Hematopoietic multipotent progenitor cell (in vitro differentiated cells): ENCODE data around the gene CHID1. TPM values are rescaled to one million over a fixed set of nuclear protein-coding genes. Genes with fewer than 3 reads are reported as not detected.

ENCODE experiments used
- DNase-seq, 3 donors: peaks; one replicate each; pipeline ENCODE4 v3.0.0-alpha.2; 2011 to 2015; ENCODE audit warnings: low read depth in 2 of 3, low spot score in 2 of 3
- total RNA-seq: library from RNA; depleted of rRNA; stranded (reverse); fragments of >200 nt; gene quantifications from one replicate; pipeline ENCODE4 v1.2.3, GENCODE V29; 2012

The CHID1 gene
- total RNA-seq, 1 donor: 36.1 TPM

DNA sequence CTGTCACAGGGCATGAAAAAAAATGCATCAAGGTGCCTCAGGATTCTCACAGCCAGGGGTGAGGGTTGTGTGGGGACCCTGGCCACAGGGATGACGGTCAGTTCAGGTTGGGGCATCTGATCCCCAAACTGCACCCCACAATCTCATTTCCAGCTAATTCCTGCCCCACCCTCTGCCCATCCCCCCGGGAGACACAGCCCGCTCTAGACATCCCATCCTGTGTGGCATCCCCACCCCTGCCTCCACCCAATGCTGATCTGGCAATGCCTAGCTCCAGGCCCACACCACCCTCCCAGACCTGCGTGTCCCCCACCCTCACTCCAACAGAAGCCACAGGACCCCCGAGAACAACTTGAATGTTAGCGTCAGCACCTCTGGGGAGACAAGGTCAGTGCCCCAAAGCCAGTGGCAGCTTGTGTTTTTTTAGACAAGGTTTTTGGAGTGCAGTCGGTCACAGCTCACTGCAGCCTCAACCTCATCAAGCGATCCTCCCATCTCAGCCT lies 42.7 kb downstream of the CHID1 start:
- DNase-seq: no peak

- no peak for DNase-seq
Observed at GRCh38 chr11:866481-866880, 44.1 kb downstream of the CHID1 start.

GRCh38 chr11:865462-866430 lies 44.9 kb downstream of the CHID1 start:
- DNase-seq: no peak

- no peak for DNase-seq
Observed at GRCh38 chr11:864898-865297, 45.7 kb downstream of the CHID1 start.

DNA sequence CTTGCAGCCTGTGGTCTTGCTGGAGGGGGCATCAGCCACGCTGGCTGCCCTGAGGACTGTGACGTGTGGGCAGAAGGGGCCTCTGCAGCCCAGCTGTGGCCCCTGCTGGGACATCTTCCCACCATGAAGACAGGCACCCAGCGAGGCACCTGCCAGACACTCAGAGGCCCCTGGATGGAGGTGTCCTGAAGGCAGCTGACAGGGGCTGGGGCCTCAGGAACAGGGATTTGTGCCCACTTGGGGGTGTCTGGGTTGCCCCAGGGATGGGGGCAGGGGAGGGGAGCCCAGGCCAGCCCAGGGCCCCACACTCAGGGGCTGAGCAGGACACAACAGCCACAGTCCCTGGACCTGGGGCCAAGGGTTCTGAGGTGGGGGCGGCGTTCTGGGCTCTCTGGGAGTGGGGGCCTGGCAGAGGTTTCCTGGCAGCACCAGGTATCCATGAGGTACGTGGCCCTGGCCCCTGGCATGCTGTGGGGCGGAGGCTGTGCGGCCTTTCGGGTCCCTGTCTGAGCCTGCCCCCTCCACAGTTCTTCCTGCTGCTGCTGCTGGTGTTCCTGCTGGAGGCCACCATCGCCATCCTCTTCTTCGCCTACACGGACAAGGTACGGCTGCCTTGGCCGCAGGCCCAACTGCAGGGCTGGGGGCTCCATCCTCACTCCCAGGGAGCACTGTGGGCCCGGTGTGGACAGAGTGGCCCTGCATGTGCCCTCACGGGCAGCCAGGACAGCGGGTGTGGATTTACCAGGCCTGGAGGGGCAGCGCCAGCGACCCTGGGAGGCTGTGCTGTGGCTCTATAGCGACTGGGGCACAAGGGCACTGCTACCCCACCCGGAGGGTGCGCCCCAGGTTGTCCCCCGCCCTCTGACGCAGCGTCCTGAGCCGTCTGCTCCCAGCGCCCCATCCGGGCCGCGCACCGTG lies 46.4 kb downstream of the CHID1 start:
- no peak for DNase-seq

DNA sequence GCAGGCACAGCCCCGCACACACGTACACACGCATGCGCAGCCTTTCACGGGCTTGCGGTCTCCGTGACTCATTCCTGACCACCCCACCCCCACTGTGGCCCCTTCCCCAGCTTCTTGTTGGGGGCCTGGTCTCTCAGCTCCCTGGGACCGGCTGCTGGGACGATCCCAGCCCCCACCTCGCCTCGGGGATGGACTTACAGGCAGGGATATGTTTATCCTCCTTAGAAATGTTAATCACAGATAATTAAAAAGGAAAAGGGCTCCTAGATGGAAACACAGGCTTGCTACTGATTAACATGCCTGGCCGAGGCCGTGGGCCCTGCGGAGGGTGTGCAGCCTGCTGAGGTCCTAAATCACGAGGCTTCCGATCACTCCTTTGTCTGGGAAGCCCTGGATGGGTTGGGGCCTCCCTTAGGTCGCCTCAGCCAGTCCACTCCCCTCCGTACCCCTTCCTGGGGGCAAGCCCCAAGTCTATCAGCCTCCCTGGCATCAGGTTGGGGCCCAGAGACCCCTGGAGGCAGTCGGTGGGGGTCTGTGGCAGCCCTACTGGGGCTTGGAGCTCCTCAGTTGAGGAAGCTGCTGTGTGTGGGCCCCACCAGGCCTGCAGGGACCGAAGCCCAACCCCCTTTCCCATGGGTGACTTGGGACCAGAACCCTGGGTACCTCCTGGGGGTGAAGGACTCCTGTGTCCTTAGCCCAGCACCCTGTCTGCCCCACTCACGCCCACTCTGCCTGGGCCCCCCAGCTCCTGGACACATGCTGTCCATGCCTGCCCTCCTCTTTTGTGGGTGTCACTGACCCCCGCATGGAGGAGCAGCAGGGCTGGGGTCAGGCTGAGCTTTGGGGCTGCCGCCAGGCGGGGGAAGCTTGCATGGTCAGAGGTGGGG lies 47.3 kb downstream of the CHID1 start:
- DNase-seq: no peak

DNA sequence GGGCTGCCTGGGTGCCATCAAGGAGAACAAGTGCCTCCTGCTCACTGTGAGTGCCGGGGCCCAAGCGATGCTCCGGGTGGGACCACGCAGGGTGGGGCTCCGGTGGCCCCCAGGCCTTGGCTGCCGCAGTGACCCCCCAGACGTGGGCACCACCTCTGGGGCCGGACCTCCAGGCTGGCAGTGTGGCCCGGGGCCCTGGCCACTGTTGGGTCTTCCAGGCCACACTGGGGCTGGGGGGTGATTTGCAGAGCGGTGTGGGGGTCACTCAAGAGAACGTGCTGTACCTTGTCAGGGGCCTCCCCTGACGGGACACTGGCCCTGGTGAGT lies 48.0 kb downstream of the CHID1 start:
- no peak for DNase-seq

- no peak for DNase-seq
Observed at GRCh38 chr11:862081-862661, 48.4 kb downstream of the CHID1 start.

GRCh38 chr11:861105-861479 lies 49.5 kb downstream of the CHID1 start:
- DNase-seq: no peak

GRCh38 chr11:860234-861104 lies 50.1 kb downstream of the CHID1 start:
- no peak for DNase-seq

DNA sequence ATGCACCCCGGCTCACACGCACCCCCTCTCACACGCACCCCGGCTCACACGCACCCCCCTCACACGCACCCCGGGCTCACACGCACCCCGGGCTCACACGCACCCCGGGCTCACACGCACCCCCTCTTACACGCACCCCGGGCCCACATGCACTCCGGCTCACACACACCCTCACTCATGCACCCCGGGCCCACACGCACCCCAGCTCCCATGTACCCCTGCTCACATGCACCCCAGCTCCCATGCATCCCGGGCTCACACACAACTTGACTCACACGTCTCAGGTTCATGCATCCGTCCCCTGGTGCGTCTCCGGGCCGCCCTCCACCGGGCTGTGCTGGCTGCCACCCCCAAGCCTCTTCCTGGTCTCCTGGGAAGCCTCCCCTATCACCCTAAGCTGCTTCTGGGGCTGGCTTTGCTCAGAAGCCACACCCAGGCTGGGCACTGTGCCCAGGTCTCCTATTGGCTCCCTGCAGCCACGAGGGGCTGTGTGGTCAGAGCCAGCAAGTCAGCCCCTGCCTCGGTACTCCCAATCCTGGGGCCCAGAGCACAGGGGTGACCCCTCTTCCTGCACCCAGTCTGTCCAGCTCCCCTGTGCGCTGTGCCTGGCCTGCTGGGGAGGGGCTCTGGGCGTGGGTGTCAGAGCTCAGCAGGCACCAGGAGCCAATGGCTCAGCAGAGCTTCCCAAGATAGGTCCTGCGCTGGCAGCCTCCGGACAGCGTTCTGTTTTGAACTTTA lies 51.0 kb downstream of the CHID1 start:
- DNase-seq: peak in 1 of 3 donors; percentile 58

DNA sequence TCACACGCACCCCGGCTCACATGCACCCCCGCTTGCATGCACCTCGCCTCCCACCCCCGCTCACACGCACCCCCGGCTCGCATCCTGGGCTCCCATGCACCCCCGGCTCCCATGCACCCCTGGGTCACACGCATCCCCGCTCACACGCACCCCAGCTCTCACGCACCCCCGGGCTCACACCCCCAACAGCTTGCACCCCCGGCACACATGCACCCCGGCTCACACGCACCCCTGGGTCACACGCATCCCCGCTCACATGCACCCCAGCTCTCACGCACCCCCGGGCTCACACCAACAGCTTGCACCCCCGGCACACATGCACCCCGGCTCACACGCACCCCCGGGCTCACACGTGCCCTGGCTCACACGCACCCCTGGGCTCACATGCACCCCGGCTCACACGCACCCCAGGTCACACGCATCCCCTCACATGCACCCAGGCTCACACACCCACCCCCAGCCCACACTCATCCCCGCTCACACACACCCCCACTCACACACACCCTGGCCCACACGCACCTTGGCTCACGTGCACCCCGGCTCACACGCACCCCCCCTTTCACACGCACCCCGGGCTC lies 51.8 kb downstream of the CHID1 start:
- no peak for DNase-seq

- DNase-seq: no peak
Observed at GRCh38 chr11:858053-858761, 52.4 kb downstream of the CHID1 start.

DNA sequence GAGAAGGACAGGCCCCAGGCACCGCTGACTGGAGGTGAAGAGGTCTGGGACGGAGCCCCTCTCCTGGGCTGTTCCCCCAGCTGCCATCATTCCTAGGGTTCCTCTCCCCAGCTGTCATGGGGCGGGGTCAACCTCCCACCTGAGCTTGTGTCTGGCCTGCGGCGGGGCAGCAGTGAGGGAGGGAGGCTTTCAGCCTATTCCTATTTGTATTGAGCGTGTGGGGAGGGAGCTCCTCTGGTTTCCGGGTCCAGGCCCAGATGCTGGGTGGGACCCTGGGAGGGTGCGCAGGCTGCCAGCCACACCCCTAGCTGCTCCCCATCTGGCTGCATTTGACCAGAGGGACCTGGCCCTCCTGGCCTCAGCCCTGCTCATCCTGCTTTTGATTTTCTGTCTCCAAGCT lies 54.2 kb downstream of the CHID1 start:
- DNase-seq: no peak

DNA sequence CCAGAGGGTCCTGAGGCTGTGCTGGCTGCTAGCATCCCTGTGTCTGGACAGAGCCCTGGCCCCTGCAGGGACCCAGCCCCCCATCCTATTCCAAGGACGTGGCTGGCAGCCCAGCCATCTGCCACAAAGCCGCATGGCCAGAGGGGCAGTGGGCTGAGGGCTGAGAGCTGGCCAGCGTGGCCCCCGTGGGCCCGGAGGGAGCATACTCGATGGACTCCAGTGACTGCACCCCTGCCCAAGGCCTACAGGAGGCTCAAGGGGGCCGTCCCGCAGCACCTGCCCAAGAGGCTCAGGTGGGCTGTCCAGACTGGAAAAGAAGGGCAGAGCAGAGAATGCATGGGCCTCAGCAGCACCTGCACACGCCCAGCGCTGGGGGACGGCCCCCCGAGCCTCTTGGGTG lies 54.8 kb downstream of the CHID1 start:
- no peak for DNase-seq

- no peak for DNase-seq
Observed at GRCh38 chr11:855330-855674, 55.3 kb downstream of the CHID1 start.

GRCh38 chr11:854601-855329 lies 55.8 kb downstream of the CHID1 start:
- no peak for DNase-seq
